Suppressor macrophage treated with lipopolysaccharide for 1 hour (primary cell): ENCODE measurements around the gene ZNF440.
A peak's percentile ranks its signal among the peaks of the same experiment; 100 is the strongest.
"Not testable (repeated sequence)": the region's sequence is repeated elsewhere in the genome, so short reads cannot be mapped to it uniquely, and the experiment has no call there.

Source experiments
- DNase-seq, 3 donors: peaks; one replicate each; pipeline ENCODE4 v3.0.0-alpha.2; 2020 to 2022

ZNF440 gene

GRCh38 chr19:11828957-11829876, 15.1 kb downstream of the ZNF440 start:
- DNase-seq = not testable (repeated sequence)

- no peak for DNase-seq
Measured at GRCh38 chr19:11832253-11832912, 18.3 kb downstream of the ZNF440 start.

GRCh38 chr19:11833541-11833940, 19.5 kb downstream of the ZNF440 start:
- no peak for DNase-seq

- DNase-seq = not testable (repeated sequence)
Measured at GRCh38 chr19:11835626-11836066, 21.6 kb downstream of the ZNF440 start.

- no peak for DNase-seq
Measured at GRCh38 chr19:11843722-11844121, 29.6 kb downstream of the ZNF440 start.

- not testable (repeated sequence) for DNase-seq
Measured at GRCh38 chr19:11847615-11848014, 33.5 kb downstream of the ZNF440 start.

GRCh38 chr19:11848200-11848593, 34.1 kb downstream of the ZNF440 start:
- DNase-seq = no peak

GRCh38 chr19:11848594-11849469, 34.8 kb downstream of the ZNF440 start, which contains the start of gene ZNF439:
TSS of gene ZNF439 (plus strand) at chr19:11848726. CDS start at chr19:11848868, 142 bp downstream.
- DNase-seq = peak; percentile 53 to 86 (median 58)

GRCh38 chr19:11850289-11850688, 36.2 kb downstream of the ZNF440 start:
- not testable (repeated sequence) for DNase-seq

- DNase-seq = no peak
Measured at GRCh38 chr19:11853358-11853757, 39.3 kb downstream of the ZNF440 start.

- no peak for DNase-seq
Measured at GRCh38 chr19:11856596-11857250, 42.6 kb downstream of the ZNF440 start.

- DNase-seq = no peak
Measured at GRCh38 chr19:11860721-11861120, 46.6 kb downstream of the ZNF440 start.

- DNase-seq = no peak
Measured at GRCh38 chr19:11861301-11861700, 47.2 kb downstream of the ZNF440 start.

GRCh38 chr19:11867766-11868165, 53.7 kb downstream of the ZNF440 start:
- not testable (repeated sequence) for DNase-seq

GRCh38 chr19:11868188-11868587, 54.1 kb downstream of the ZNF440 start:
- DNase-seq = no peak

GRCh38 chr19:11872624-11873023, 58.6 kb downstream of the ZNF440 start:
- no peak for DNase-seq

GRCh38 chr19:11873762-11874161, 59.7 kb downstream of the ZNF440 start:
- no peak for DNase-seq

- DNase-seq = peak in 2 of 3 donors; percentile 41 to 54
Measured at GRCh38 chr19:11879687-11880266, 65.7 kb downstream of the ZNF440 start.

GRCh38 chr19:11880598-11880997, 66.5 kb downstream of the ZNF440 start:
- DNase-seq = no peak

GRCh38 chr19:11881151-11881800, 67.2 kb downstream of the ZNF440 start:
- peak; percentile 70 to 81 (median 80) for DNase-seq

- DNase-seq = no peak
Measured at GRCh38 chr19:11882606-11883005, 68.5 kb downstream of the ZNF440 start.
